CD4-positive, alpha-beta T cell treated with Interferon gamma for 1 hour (primary cell): Measurements from ENCODE around the gene OTOG.
A peak's percentile ranks its signal among the peaks of the same experiment; 100 is the strongest.

Source experiments
- DNase-seq: peaks from one replicate; pipeline ENCODE4 v3.0.0-alpha.2; 2020

OTOG gene

DNA sequence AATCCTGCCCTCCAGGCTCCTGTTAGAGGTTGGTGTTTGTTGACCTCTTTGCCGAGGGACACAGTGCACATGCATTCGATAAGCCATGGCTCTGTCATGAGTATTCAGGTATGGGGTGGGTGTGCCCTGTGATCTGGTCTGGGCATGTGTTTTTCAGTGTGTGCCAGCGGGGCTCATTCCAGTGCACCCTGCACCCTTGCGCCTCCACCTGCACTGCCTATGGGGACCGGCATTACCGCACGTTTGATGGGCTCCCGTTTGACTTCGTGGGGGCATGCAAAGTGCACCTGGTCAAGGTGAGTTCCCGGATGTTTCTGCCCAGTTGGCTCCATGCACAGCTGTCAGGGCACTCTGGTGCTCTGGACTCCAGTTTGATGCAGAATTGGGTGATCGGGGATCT lies 44.2 kb downstream of the OTOG start:
- no peak for DNase-seq

DNA sequence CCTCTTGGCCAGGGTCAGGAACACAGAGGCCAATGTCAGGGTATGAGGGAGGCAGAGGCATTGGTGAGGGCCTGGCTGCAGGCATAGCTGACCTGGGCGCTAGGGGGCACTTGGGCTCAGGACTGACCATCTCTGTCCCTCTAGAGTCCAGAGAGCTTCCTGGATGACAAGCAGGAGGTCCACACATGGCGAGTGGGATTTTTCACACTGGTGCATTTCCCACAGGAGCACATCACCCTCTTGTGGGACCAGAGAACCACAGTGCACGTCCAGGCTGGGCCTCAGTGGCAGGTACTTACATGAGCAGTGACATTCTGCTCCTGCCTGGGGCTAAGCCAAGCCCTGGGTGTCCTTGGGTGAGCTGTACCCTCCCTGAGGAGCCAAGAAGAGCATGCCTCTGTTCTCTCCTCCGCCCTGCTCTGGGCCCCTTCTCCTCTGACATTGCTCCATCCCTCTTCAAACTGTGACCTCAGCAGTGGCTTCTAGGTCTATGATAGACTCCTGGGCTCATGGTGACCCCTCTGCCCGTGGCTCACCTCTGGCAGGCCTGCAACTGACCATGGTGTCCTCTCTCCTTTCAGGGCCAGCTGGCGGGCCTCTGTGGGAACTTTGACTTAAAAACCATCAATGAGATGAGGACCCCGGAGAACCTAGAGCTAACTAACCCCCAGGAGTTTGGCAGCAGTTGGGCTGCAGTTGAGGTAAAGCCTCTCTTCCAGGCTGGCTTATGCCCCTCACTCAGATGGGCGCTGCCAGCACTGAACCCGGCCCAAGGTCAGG lies 46.6 kb downstream of the OTOG start:
- DNase-seq: no peak

DNA sequence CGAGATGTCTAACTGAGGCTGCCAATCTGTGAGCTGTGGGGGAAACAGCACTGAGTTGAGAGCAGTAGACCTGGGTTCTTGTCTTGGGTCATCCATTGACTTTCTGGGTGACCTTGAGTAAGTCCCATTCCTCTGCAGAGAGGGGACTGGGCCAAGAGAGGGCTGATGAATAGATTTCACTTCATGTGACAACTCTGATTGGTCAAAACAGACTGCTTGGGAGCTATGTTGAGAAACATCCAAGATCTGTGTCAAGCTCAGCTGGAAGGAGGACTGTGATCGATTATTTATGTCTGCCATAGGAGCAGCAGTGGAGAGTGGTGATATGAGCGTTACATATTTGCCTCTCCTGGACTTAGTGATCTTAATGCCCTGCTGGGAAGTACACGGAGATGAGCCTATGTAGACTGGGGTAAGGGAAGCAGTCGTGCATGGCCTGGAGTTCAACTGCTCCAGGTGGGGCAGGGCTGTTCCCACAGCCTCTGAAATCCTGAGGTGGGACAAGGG lies 47.7 kb downstream of the OTOG start:
- DNase-seq: no peak

DNA sequence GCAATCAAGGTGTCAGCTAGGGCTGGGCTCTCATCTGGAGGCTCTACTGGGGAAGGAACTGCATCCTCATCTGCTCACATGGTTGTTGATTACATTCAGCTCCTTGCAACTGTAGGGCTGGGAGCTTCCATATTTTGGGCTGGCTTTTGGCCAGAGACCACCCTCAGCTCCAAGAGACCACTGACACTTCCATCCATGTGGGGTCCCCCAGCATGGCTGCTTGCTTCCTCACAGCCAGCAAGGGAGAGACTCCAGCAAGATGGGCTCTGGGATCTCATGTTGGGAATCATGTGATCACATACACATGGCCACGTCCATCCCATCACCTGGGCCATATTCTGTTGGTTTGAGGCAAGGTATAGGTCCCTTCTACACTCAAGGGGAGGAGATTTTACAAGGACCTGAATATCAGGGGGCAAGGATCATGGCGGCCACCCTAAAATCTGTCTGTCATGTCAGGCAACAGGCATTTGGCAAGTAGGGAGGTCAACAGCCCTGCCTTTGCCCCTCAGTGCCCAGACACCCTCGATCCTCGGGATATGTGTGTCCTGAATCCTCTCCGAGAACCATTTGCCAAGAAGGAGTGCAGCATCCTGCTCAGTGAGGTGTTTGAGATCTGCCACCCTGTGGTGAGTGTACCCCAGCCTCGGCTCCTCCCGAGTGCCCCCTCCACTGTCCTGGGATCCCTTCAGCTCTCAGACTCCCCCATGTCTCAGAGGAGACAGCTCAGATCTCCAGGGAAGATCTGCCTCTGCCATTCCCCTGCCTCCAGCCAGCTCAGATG lies 48.7 kb downstream of the OTOG start:
- DNase-seq: no peak

DNA sequence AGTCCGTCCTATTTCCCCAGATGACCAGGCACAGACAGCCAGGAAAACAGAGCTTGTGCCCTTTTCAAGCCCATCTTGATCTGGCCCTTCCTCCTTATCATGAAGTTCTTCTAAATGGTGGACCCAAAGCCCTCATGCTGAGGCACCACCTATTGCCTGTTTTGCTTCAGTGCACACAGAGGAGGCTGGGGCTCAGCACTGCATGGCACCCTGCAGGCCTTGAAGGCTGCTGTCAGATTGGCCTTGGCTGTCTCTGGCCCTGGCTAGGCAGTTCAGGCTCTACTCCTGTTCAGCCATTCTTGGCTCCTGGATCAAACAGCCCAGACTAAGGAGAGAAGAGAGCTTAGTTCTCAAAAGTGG lies 49.2 kb downstream of the OTOG start:
- no peak for DNase-seq

DNA sequence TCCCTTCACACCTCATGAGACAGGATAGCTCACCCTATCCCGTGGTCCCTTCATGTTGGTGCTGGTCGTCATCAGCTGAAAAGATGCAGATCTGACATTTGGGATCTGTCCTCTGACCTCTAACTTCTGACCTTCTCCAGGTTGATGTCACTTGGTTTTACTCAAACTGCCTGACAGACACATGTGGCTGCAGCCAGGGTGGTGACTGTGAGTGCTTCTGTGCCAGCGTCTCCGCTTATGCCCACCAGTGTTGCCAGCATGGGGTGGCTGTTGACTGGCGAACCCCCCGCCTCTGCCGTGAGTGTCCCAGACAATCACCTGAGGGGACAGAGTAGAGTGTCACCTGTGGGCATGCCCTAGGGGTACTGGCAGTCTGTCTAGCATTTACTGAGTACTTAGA lies 49.7 kb downstream of the OTOG start:
- no peak for DNase-seq

DNA sequence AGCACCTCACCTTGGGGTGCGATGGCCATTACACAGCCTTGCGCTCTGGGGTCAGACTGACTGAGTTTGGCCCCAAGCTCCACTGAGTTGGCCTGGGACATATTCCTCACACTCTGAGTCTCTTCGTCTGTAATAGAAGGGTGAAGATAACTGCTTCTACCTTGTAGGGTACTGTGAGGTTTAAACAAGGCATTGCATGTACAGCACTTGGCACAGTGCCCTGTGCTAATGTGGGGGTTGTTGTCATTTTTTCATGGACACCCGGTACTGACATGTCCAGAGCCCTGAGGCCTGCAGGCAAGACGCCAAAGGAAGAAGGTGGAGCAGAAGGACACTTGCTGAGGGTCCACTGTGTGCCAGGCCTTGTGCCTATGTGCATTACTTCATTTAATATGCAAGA lies 50.7 kb downstream of the OTOG start:
- DNase-seq: no peak

DNA sequence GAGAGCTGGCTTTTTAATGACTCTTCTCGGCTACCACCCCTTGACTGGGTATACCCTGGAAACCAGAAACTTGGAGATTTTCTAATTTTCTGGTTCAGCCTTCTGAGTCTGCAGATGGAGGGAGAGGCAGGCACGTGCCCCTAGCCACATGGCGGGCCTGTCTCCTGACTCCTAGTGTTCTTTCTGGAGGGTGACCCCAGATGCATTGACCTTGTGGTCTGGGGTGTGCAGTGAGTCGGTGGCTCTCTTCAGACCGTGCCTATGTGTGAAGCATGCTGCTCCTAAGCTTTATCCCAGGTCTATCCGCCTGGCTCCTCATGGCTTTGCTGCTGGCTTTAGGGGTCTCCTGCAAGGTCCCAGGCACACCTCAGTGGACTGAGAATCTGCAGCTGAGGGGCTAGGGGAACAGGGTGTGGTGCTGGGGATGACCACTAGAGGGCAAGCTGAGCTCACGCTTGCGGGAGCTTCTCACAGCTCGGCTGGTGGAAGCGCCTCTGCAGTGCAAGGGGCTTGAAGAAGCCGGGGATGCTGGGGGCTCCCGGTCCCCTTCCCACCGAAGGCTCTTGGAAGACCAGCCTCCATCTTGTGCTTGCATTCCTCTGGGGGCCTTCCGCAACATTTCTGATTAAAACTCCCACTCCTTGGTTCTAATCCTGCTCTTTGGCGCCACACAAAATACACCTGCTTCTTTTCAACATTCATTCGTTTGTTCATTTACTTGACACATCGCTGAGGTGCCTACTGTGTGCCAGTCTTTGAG lies 51.8 kb downstream of the OTOG start:
- DNase-seq: peak; percentile 18

DNA sequence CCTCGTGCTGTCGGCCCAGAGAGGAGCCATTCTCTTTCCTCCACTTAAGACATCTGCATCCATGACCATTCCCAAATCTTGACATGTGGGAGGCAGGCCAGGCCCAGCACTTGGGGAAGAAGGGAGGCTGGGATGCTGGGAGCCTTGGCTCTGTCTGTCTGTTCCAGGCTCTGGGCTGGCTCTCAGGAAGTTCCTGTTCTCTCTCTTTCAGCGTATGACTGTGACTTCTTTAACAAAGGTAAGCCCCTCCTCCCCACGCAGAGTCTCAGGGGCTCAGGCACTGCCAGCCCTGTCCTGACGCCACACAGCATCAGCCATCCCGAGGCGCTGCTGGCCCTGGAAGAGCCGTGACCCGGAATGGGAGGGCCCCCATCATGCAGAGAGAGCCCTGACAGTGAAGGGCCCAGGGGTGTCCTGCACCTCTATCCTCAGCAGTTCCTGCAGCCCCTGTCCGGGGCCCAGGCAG lies 52.4 kb downstream of the OTOG start:
- no peak for DNase-seq

DNA sequence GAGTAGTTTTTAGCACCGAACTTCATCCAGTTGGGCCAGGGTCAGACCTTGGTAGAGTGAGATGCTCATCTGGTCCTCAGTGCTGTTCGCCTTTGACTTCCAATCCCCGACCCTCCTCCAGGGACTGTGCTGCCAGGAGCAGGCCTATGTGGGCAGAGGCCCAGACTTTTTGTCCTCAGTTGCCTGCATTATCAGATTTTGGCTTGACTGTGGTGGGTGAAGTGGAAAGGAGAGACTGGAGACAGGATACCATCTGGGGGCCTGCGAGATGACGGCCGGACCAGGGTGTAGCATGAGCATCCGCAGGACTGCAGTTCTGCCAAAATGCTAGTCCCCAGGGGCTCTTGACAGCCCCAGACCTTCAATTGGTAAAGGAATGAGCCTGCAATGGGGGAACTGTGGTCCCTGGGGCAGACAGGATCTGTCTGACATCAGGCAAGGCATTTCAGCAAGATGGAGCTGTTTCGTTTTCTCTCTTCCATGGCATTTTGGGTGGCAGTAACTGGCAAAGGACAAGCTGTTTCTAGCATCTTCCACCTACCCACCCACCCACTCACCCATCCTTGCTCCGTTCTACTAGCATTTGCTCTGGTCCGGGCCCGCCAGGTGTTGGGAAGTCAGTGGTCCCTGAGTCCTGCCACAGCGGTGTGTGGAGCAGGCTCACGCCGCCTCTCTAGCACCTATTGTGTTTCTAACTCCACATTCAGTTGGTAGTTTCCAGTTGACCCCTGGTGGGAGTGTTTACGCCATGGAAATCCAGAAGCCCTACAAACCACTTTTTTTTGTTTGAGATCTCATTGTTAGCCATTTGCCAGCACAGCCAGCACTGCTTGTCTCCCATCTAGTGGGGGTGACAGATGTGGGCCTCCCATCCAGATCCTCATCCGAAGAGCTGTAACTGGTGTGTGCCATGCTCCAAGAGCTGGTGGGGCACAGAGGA lies 53.5 kb downstream of the OTOG start:
- no peak for DNase-seq

DNA sequence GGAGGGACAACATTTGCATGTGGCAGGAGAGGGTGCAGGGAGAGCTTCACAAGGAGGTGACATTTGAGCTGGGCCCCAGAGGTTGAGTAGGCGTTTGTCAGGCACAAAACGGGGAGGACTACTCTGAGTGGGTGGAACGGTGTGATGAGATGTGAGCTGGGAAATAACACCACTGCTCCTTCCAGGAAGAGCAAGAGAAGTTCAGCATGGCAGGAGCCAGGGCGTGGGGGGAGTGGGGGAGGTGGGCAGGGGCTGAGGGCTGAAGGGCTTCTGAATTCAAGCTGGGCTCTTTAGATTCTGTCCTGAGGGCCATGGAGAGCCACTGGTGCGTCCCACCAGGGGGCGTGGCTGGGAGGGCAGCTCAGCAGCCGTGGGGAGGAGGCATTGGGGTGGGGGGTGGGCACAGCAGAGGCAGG lies 54.2 kb downstream of the OTOG start:
- DNase-seq: no peak

DNA sequence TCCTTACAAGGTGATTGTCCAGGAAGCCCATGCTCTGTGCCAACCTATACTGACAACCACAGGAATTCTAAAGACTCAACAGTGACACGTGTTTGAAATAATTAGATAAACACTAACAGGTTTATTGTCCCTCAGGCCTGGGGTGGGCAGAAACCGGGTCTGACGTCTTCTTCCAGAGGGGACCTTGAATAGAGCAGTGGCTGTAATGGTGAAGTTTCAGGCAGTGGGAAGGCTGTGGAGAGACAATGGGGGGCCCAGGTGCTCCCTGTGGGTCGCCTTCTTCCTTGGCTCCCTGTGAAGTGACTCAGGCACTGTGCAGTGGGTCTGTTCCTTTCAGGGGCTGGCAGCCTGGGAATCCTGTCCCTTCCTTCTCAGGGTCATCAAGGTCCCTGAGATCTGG lies 54.6 kb downstream of the OTOG start:
- no peak for DNase-seq

DNA sequence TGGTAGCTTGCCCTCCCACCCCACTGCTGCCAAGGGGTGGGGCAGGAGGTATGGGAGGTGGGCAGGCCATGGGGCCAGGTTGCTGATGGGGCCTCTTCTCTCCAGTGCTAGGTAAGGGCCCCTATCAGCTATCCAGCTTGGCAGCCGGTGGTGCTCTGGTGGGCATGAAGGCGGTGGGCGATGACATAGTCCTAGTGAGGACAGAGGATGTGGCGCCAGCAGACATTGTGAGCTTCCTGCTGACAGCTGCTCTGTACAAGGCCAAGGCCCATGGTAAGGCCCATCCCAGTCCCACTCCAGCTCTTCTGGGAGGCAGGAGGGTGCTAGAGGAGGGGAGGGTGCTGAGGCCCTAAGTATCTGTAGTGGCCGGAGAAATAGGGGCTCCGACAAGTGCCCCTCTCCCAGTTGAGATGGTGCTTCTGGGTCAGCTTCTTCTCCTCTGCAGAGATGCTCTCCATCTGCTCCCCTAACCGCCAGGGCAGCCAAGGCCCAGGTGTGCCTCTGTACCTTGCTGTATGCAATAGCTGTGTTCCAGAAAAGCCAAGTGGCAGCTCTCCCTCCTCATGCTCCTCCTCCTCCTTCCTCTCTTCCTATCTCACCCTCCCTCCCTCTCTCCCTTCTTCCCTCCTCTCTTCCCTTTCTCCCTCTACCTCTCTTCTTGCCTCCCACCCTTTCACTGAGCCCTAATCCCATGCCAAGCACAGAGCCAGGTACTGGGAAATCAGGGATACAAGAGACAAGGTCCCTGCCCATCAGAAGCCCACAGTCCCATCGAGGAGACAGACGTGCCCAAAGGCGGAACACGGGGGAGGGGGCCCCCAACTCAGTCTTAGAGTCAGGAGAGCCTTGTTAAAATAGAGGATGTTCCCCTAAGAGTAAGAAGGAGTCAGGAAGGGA lies 55.3 kb downstream of the OTOG start:
- DNase-seq: no peak

DNA sequence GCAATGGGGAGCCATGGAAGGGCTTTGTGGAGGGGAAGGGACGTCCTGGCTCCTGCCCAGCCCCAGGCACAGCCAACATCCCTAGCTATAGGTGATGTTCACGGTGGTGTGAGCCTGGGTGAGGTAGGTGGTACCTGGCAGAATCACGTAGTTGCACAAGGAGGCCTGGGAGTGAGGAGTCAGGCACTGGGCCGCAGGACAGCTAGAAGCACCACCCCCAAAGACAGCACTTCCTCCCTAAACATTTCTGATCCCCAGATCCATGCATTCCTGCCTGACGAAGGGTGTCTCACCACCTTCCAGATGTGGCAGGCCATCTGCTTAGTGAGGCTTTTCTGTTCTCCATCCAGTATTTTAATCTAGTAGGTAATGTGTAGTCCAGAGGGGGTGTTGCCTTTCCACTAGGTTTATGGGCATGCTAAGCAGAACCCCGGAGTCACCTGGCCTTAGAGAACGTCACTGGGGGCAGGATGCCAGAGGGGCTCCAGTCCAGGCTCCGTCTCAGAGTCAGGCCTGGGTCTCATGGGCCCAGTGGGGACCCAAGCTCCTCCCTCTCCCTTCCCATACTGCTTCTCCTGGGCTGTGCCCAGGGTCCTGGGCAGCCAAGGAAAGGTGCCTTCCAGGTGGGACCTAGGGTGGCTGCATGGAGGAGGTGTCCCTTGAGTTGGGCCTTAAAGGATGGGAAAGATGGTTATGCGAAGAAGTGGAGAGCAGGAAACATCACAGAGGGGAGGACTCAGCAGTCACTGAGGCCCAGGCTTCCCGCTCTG lies 56.2 kb downstream of the OTOG start:
- DNase-seq: no peak

DNA sequence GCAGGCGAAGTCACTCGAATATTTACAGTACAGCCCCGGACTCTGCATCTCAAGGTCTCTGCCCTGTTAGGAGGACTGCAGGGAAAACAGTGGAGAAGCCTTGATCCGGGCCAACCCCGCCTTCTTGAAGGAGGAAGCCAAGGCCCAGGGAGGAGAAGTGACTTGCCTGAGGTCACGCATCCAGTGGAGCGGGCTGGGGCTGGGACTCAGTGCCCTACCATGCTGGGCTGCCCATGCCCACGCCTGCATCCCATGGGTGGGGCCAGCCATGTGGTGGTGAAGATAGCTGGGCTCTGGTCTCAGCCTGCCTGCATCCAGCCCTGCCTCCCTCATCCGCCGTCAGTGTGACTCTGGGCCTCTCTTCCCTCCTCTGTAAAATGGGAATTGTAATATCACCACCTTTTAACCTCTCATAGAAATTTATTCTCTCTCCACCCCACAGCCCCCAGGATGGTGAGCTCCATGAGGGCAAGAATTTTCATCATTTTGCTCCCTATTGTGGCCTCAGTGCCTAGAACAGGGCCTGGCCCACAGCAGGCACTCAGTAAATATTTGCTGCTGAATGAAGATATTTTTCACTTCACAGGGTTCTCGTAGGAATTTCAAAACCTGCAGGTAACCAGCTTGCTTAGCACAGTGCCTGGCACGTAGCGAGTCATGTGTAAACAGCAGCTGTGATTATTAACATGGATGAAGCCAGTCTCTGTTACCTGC lies 57.3 kb downstream of the OTOG start:
- no peak for DNase-seq

DNA sequence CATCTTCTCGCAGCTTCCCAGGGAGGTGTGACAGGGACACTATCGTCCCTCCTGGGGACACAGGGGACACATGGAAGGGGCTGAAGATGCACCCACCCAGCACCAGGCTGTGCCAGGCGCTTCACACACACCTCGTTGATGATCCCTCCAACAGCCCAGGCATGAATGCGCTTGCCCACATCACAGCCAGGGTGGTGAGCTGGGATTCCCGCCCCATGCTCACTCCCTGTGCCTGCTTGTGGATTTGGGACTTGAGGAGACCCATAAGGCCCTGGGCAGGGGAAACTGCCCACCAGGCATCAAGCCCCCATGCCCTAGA lies 57.8 kb downstream of the OTOG start:
- no peak for DNase-seq

DNA sequence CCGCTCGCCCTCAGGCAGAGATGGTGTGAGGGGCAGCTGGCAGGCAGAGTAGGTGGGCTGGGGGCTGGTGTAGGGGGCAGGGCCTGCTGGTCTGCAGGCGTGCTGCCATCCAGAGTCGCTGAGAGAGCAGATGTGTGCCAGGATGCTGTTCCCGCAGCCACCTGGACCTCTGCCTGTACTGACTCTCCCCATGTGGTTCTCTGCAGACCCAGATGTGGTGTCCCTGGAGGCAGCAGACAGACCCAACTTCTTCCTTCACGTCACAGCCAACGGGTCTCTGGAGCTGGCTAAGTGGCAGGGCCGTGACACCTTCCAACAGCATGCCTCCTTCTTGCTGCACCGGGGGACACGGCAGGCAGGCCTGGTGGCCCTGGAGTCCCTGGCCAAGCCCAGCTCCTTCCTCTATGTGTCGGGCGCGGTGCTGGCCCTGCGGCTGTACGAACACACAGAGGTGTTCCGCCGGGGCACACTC lies 58.6 kb downstream of the OTOG start:
- no peak for DNase-seq

DNA sequence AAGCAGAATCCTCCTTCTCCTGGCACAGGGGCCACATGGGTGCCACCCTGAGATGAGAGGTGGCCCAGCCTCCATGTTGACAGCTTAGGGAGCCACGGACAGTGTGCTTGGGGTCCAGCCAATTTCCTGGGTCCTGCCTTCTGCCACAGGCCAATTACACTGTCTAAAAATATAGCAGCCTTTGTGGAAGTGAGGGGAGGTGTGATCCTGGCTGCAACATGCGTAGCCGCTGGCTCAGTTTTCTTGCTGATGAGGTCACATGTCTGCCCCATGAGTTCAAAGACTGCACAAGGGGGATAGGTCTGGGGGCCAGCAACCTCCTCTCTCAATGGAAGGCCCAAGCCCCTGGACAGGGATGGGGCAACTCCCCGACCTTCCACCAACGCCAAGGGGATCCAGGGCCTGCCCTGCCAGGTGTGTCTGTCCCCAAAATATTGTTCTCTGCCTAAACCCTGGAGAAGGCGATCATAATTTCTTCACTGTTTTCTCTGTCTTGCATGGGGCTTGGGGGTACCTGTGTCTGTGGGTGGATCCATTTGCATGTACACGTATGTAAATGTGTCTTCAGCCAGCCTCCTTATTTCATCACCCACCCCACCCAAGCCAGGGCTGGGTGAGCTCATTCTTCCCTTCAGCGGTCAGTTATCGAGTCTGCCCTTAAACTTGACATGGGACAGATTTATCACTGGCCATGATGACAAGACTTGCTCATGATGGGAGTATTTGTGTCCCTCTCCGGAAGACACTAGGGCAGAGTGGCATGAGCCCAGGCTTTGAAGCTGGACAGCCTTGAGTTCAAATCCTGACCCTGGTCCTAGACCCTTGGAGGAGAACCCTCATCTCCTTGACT lies 59.4 kb downstream of the OTOG start:
- no peak for DNase-seq

DNA sequence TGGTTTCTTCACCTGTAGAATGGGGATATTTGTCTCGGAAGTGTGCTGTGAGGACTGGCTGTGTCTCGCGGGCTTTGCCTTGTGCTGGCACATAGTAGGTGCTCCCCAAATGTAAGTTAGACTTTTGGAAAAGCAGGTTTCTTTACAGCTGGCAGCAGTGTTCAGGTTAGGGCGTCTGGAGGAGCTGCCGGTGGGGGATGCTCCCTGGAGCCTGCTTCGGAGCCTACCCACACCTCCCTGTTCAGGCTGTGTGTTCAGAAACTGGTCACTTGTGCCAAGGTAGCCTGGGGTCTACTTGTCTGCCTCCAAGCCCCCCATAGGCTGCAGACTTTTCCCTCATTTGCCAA lies 60.0 kb downstream of the OTOG start:
- DNase-seq: no peak
